PC-9 (cell line): ENCODE measurements around the gene RARB.

Experiments
- EZH2 ChIP-seq: fragments of 200-600 bp; sonication (generic); IDR thresholded peaks from 2 replicates; pipeline ENCODE4 v1.8.0; 2017; ENCODE audit warnings: antibody characterized with exemption, low read depth
- TF ChIP-seq, protein P1 (sequence below): fragments of 200-600 bp; sonication (generic); conservative IDR thresholded peaks from 2 replicates; pipeline ENCODE4 v1.6.1; 2017; ENCODE audit warnings: mixed run types, antibody characterized with exemption, mild to moderate bottlenecking, moderate library complexity

DNA sequence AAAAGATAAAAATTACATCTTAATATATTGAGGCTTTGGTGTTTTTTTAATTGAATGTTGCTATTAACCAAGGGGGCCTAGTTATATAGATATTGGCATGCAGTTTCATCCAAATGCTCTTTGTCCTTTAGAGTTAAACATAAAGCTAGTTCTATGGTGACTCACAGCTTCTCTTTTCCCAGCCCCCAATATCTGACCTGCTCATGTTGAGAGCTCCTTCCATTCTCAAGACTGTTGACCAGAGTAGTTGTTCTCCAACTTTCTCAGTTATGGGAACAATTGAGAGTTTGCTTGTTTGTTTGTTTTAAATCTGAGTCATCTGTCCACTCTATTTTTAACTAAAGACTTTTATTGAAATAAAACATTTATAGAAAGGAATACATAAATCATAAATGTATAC lies 15.8 kb upstream of the RARB start:
- no peak for TF ChIP-seq EZH2
- TF ChIP-seq, protein P1, sequence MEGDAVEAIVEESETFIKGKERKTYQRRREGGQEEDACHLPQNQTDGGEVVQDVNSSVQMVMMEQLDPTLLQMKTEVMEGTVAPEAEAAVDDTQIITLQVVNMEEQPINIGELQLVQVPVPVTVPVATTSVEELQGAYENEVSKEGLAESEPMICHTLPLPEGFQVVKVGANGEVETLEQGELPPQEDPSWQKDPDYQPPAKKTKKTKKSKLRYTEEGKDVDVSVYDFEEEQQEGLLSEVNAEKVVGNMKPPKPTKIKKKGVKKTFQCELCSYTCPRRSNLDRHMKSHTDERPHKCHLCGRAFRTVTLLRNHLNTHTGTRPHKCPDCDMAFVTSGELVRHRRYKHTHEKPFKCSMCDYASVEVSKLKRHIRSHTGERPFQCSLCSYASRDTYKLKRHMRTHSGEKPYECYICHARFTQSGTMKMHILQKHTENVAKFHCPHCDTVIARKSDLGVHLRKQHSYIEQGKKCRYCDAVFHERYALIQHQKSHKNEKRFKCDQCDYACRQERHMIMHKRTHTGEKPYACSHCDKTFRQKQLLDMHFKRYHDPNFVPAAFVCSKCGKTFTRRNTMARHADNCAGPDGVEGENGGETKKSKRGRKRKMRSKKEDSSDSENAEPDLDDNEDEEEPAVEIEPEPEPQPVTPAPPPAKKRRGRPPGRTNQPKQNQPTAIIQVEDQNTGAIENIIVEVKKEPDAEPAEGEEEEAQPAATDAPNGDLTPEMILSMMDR: no peak
